Pancreas (tissue), 10 donors: ENCODE results near the gene PDCD4. TPM values are rescaled to one million over a fixed set of nuclear protein-coding genes. Genes with fewer than 3 reads are reported as not detected.
A peak's percentile ranks its signal among the peaks of the same experiment; 100 is the strongest.

Experiments
- ATAC-seq, 4 donors: fragments of 200-7000 bp; cut with Tn5 transposase; one replicate each; pipeline versions ENCODE4 v1.8.0 to v1.9.1; 2020; ENCODE audit warnings: mild to moderate bottlenecking in 4 of 4, moderate library complexity in 4 of 4
- DNase-seq, 6 donors: peaks; one replicate each; pipeline ENCODE4 v3.0.0-alpha.2; 2020
- FAIRE-seq: peaks from 2 replicates; lab custom pipeline; 2012; peaks lifted over from hg19 to GRCh38; lab: Jason Lieb, UNC
- H3K27ac ChIP-seq, 4 donors: fragments of 200-600 bp; sonication (generic); 1 replicate in 3 of 4; 2 replicates in 1 of 4; pipeline versions ENCODE4 v1.5.0 to v1.8.0; 2020
- H3K27me3 ChIP-seq, 4 donors: fragments of 200-600 bp; one replicate each; pipeline ENCODE4 v1.8.0; 2021
- H3K36me3 ChIP-seq, 3 donors: fragments of 200-600 bp; sonication (generic) in 1 of 3; one replicate each; pipeline versions ENCODE4 v1.5.0 to v1.8.0; 2020 to 2021
- H3K4me1 ChIP-seq, 3 donors: fragments of 200-600 bp; one replicate each; pipeline ENCODE4 v1.8.0; 2021
- H3K4me3 ChIP-seq, 4 donors: fragments of 200-600 bp; sonication (generic) in 2 of 4; one replicate each; pipeline versions ENCODE4 v1.5.0 to v1.8.0; 2020 to 2021
- H3K9me3 ChIP-seq, 4 donors: fragments of 200-600 bp; one replicate each; pipeline ENCODE4 v1.8.0; 2021
- WGBS, 2 donors: extraction: QIAGEN DNeasy Blood & Tissue Kit; methylation state at CpG; one replicate each; pipeline ENCODE4 v1.1.7; 2013; 5-methylcytosine and 5-hydroxymethylcytosine counted together
- intact Hi-C, 3 donors: fragments of 100-400 bp; cut with DNase I; formaldehyde crosslinking; loops; one replicate each; pipeline versions ENCODE4 v1.11.1 to v1.14.2; 2022
- polyA plus RNA-seq, 2 donors: library from polyadenylated mRNA; stranded (reverse); fragments of 200-250 nt; gene quantifications; one replicate each; pipeline ENCODE4 v1.2.3, GENCODE V29; 2013
- total RNA-seq, 6 donors: library from RNA; stranded (reverse); fragmentation: NEBNext Ultra II Directional in 4 of 6; extraction: Animal tissue kit (Norgen Biotek cat#: 25700) in 4 of 6; gene quantifications; one replicate each; pipeline versions ENCODE4 v1.2.1 to v1.2.4, GENCODE V29; 2021 to 2023
- TF ChIP-seq, protein P1 (sequence below), 4 donors: fragments of 200-600 bp; sonication (generic) in 3 of 4; IDR thresholded peaks; one replicate each; pipeline versions ENCODE4 v1.5.0 to v1.8.0; 2021; ENCODE audit warnings: antibody characterized with exemption in 4 of 4
- donor health status: healthy with polysubstance abuse.
- donor health status: DM: no; HTN: no; CAD: no; lungs with moderate emphysema.
- donor health status: DM: no; HTN: no; CAD: no.
- donor health status: control.
- donor health status: control.
- donor health status: Bipolar disorder and iron deficiency.
- donor health status: DM: yes; HTN: yes; CAD: no.
- donor health status: DM: no; HTN: no; CAD: no.
- donor health status: DM: no; HTN: no; CAD: no.
- donor health status: DM: yes; HTN: yes; CAD: no.

The PDCD4 gene
- total and polyA plus RNA-seq, 8 donors = 283 to 679 (median 458) TPM

DNA sequence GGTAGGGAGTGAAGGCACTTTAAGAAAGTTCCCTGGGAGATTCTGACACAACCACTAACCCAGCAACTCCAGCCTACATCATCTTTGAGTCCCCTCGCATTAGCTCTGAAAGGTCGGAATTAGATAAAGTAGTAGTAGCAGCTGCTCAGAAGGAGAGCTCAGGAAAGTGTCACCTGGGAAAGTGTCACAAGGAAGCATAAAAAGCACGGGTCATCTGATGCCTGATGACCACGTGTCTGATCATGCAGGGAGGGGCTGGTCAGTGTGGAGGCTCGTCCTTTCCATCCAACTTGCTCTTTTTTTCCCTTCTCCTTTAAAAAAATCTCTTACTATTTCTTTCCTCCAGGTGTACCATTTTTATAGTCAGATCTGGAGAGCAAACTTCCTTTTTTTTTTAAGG is 47.1 kb upstream of the PDCD4 start:
- Histone ChIP-seq H3K4me3 (no peak overlapping the region), H3K27me3 (no peaks in the 10 kb centered on the region), H3K4me1 (peaks cover 17 to 41% (median 40%) of the 10 kb centered on the region in 3 donors), H3K36me3 (no peaks in the 10 kb centered on the region), H3K27ac (peak overlapping the region in 2 of 4 donors; percentile 60 to 65), H3K9me3 (no peaks in the 10 kb centered on the region)
- intact Hi-C loops = no loop called here
- ATAC-seq (peak; percentile 32 to 59 (median 52)), FAIRE-seq (no peak), DNase-seq (no peak)
- TF ChIP-seq, protein P1, sequence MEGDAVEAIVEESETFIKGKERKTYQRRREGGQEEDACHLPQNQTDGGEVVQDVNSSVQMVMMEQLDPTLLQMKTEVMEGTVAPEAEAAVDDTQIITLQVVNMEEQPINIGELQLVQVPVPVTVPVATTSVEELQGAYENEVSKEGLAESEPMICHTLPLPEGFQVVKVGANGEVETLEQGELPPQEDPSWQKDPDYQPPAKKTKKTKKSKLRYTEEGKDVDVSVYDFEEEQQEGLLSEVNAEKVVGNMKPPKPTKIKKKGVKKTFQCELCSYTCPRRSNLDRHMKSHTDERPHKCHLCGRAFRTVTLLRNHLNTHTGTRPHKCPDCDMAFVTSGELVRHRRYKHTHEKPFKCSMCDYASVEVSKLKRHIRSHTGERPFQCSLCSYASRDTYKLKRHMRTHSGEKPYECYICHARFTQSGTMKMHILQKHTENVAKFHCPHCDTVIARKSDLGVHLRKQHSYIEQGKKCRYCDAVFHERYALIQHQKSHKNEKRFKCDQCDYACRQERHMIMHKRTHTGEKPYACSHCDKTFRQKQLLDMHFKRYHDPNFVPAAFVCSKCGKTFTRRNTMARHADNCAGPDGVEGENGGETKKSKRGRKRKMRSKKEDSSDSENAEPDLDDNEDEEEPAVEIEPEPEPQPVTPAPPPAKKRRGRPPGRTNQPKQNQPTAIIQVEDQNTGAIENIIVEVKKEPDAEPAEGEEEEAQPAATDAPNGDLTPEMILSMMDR (IDR thresholded peaks at IDR 0.05) = no peak
- WGBS, 2 donors = 36 to 40% methylated on average over 5 of the region's 5 CpGs

DNA sequence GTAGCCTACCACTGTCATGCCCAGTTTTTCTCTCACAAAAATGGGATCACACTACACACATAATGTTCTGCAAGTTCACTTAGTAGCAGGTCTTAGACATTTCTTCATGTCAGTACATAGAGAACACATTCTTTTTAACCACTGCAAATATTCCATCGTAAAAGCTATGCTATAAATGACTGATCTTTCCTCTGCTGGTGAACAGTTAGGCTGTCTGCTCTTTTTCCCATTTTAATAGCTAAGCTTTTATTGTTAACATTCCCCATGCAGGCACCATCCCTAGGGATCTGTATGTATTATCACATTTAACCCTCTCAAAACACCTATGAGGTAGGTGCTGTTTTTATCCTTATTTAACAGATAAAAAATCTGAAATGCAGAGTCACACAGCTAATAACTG is 46.2 kb upstream of the PDCD4 start:
- no peaks in the 10 kb centered on the region for H3K9me3 ChIP-seq

DNA sequence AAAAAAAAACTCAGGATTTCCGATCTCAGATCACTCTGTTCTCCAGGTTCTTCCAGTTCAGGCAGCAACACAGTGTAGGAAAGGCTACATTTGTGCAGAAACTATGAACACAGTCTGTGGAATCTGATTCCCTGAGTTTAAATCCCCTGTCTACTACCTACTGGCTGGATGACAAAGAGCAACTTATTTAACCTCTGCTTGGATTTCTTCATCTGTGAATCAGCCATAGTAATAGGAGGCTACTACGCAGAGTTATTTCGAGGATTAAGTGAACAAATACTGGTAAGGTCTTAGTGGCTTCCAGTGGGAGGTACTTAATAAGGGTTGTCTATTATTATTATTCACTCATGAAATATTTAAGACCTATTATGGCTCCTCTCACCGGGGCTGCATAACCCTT is 44.3 kb upstream of the PDCD4 start:
- FAIRE-seq = no peak
- TF ChIP-seq, protein P1 (IDR thresholded peaks at IDR 0.05) = no peak
- no peaks in the 10 kb centered on the region for H3K9me3 ChIP-seq
- DNase-seq = no peak
- H3K27ac ChIP-seq = no peak overlapping the region
- H3K4me1 ChIP-seq = peaks cover 4 to 22% (median 21%) of the 10 kb centered on the region in 3 donors
- intact Hi-C loops = no loop called here
- 65 to 67% methylated on average over 4 of the region's 4 CpGs for WGBS, 2 donors
- H3K36me3 ChIP-seq = no peaks in the 10 kb centered on the region
- H3K4me3 ChIP-seq = no peak overlapping the region
- ATAC-seq = no peak
- H3K27me3 ChIP-seq = no peaks in the 10 kb centered on the region

More for the DNA sequence above, 46.2 kb upstream of the PDCD4 start:
- DNase-seq (no peak), FAIRE-seq (no peak), ATAC-seq (no peak)
- TF ChIP-seq, protein P1 (IDR thresholded peaks at IDR 0.05) = no peak
- H3K27me3 ChIP-seq = no peaks in the 10 kb centered on the region
- intact Hi-C loops = no loop called here
- peaks cover 10 to 33% (median 31%) of the 10 kb centered on the region in 3 donors for H3K4me1 ChIP-seq
- WGBS, 2 donors = 61 to 78% methylated on average over 1 of the region's 1 CpG
- no peak overlapping the region for H3K27ac ChIP-seq
- no peaks in the 10 kb centered on the region for H3K36me3 ChIP-seq
- H3K4me3 ChIP-seq = no peak overlapping the region

DNA sequence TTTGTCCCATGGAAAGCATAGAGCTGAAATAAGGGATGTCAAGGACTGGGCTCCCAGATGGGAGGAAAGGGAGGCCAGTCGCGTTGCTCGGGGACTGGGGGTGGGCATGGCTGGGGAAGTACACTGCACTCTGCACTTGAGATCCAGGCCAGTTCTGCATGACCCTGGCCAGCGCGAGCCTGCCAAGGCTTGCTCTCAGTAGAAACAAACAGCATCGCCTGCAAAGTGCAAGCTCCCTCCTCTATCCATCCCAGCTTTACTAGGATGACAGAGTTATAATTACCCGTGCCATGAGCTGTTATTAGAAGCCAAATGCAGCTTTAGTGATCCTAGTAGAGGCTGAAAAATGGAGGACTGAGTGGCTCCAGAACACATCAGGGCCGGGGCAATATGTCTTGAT is 43.9 kb upstream of the PDCD4 start:
- Histone ChIP-seq H3K9me3 (no peaks in the 10 kb centered on the region), H3K4me3 (no peak overlapping the region), H3K27me3 (no peaks in the 10 kb centered on the region), H3K4me1 (peaks cover 4 to 18% (median 16%) of the 10 kb centered on the region in 3 donors), H3K36me3 (no peaks in the 10 kb centered on the region), H3K27ac (no peak overlapping the region)
- 69 to 77% methylated on average over 8 of the region's 8 CpGs for WGBS, 2 donors
- intact Hi-C loops = no loop called here
- no peak for ATAC-seq
- TF ChIP-seq, protein P1 (IDR thresholded peaks at IDR 0.05) = no peak
- no peak for FAIRE-seq
- DNase-seq = no peak

DNA sequence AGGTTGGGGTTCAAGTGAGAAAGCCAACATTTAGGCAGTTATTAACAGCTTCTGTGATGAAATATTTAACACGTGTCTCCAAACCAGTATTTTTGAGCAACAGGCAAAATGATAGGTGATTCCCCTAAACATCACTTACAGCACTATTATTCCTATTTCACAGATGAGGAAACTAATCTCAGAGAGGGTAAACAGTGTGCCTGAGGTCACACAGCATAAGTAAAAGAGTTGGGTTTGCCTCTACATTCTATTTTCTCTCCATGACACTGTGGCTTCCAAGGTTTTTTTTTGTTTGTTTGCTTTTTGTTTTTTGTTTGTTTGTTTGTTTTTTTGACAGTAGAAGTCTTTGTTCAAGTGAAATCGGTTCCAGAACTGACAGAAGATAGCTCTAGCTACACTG is 43.2 kb upstream of the PDCD4 start:
- Histone ChIP-seq H3K27ac (no peak overlapping the region), H3K4me3 (no peak overlapping the region), H3K9me3 (no peaks in the 10 kb centered on the region), H3K4me1 (peaks cover 5 to 17% (median 15%) of the 10 kb centered on the region in 3 donors), H3K36me3 (no peaks in the 10 kb centered on the region), H3K27me3 (no peaks in the 10 kb centered on the region)
- WGBS, 2 donors = 47 to 66% methylated on average over 2 of the region's 2 CpGs
- intact Hi-C loops = no loop called here
- ATAC-seq (no peak), DNase-seq (no peak), FAIRE-seq (no peak)
- TF ChIP-seq, protein P1 (IDR thresholded peaks at IDR 0.05) = no peak
